NOMO-1 (cell line): ENCODE measurements around the gene RRP8.
A peak's percentile ranks its signal among the peaks of the same experiment; 100 is the strongest.

Source experiments
- DNase-seq, 2 experiments: peaks; one replicate each; lab custom pipeline; 2025; ENCODE audit not compliant: unreplicated experiment in 2 of 2; lab: John Stamatoyannopoulos, UW

Gene RRP8

GRCh38 chr11:6603287-6604080 is at the start of gene RRP8, which contains the start of gene ILK:
Gene RRP8 (minus strand): TSS chr11:6603616. CDS start chr11:6603502, 114 bp downstream.
Gene ILK (plus strand): TSS chr11:6603774. CDS start chr11:6604272, 498 bp downstream.
- peak; percentile 85 to 94 for DNase-seq

GRCh38 chr11:6653097-6653496 is 49.7 kb upstream of the RRP8 start:
- DNase-seq: no peak

- no peak for DNase-seq
Measured at GRCh38 chr11:6652182-6652581, 48.8 kb upstream of the RRP8 start.

GRCh38 chr11:6650980-6651379 is 47.6 kb upstream of the RRP8 start:
- DNase-seq: no peak

GRCh38 chr11:6650104-6650503 is 46.7 kb upstream of the RRP8 start:
- no peak for DNase-seq

- DNase-seq: peak; percentile 48 to 56
Measured at GRCh38 chr11:6648501-6648900, 45.1 kb upstream of the RRP8 start.

- no peak for DNase-seq
Measured at GRCh38 chr11:6647836-6648235, 44.4 kb upstream of the RRP8 start.

- peak; percentile 80 for DNase-seq
Measured at GRCh38 chr11:6646918-6647679, 43.7 kb upstream of the RRP8 start.

- DNase-seq: no peak
Measured at GRCh38 chr11:6646576-6646917, 43.1 kb upstream of the RRP8 start.

GRCh38 chr11:6646071-6646470 is 42.7 kb upstream of the RRP8 start:
- no peak for DNase-seq

- no peak for DNase-seq
Measured at GRCh38 chr11:6642957-6643356, 39.5 kb upstream of the RRP8 start.

GRCh38 chr11:6640985-6641701 is 37.7 kb upstream of the RRP8 start:
- DNase-seq: no peak

- no peak for DNase-seq
Measured at GRCh38 chr11:6640036-6640984, 36.9 kb upstream of the RRP8 start.

- no peak for DNase-seq
Measured at GRCh38 chr11:6638429-6638828, 35.0 kb upstream of the RRP8 start.

- DNase-seq: no peak
Measured at GRCh38 chr11:6637871-6638270, 34.5 kb upstream of the RRP8 start.

- DNase-seq: no peak
Measured at GRCh38 chr11:6636480-6636879, 33.1 kb upstream of the RRP8 start.

- DNase-seq: peak; percentile 86 to 91
Measured at GRCh38 chr11:6635082-6635932, 31.9 kb upstream of the RRP8 start.

- no peak for DNase-seq
Measured at GRCh38 chr11:6634534-6634933, 31.1 kb upstream of the RRP8 start.
